Activated CD4-positive, alpha-beta T cell treated with anti-CD3 and anti-CD28 coated beads, Interleukin-2, amount 10 ng/mL, durations not matched to agents 24 days and 14 days (primary cell): ENCODE data around the gene KRT16. TPM values are rescaled to one million over a fixed set of nuclear protein-coding genes. Genes with fewer than 3 reads are reported as not detected.
"Not testable (repeated sequence)": the region's sequence is repeated elsewhere in the genome, so short reads cannot be mapped to it uniquely, and the experiment has no call there.

ENCODE experiments used
- DNase-seq: peaks from one replicate; pipeline ENCODE4 v3.0.0; 2022
- H3K27ac Mint-ChIP-seq: one replicate; pipeline ENCODE4 v1.8.0; 2022; ENCODE audit warnings: mild to moderate bottlenecking, mixed read lengths
- H3K27me3 Mint-ChIP-seq: one replicate; pipeline ENCODE4 v1.8.0; 2022; ENCODE audit warnings: mixed read lengths
- H3K36me3 Mint-ChIP-seq: one replicate; pipeline ENCODE4 v1.8.0; 2022; ENCODE audit warnings: low read depth, mild to moderate bottlenecking, mixed read lengths
- H3K4me1 Mint-ChIP-seq: one replicate; pipeline ENCODE4 v1.8.0; 2021; ENCODE audit warnings: mixed read lengths
- H3K4me3 Mint-ChIP-seq: one replicate; pipeline ENCODE4 v1.8.0; 2022; ENCODE audit warnings: mild to moderate bottlenecking, moderate library complexity, mixed read lengths
- H3K9me3 Mint-ChIP-seq: one replicate; pipeline ENCODE4 v1.8.0; 2021; ENCODE audit warnings: mixed read lengths
- intact Hi-C: fragments of 100-400 bp; cut with micrococcal nuclease; formaldehyde crosslinking; loops from one replicate; pipeline ENCODE4 v1.15.1; 2023
- total RNA-seq: library from RNA; stranded (reverse); gene quantifications from 2 replicates; pipeline ENCODE4 v1.2.3, GENCODE V29; 2022

KRT16 gene
- total RNA-seq, 1 donor from 2014 or later, result not detected

- intact Hi-C loops, result no loop called here
- no peak overlapping the region for H3K4me3 Mint-ChIP-seq
- no peak overlapping the region for H3K27ac Mint-ChIP-seq
- H3K9me3 Mint-ChIP-seq, result no peaks in the 10 kb centered on the region
- H3K27me3 Mint-ChIP-seq, result no peaks in the 10 kb centered on the region
- no peaks in the 10 kb centered on the region for H3K36me3 Mint-ChIP-seq
- no peak for DNase-seq
- H3K4me1 Mint-ChIP-seq, result no peaks in the 10 kb centered on the region
These were observed 24.1 kb upstream of the KRT16 start for GRCh38 chr17:41636652-41637051.

GRCh38 chr17:41635121-41636097 is 22.8 kb upstream of the KRT16 start:
- Mint-ChIP-seq H3K36me3 (no peaks in the 10 kb centered on the region), H3K9me3 (no peaks in the 10 kb centered on the region), H3K4me1 (no peaks in the 10 kb centered on the region), H3K27ac (no peak overlapping the region), H3K27me3 (no peaks in the 10 kb centered on the region), H3K4me3 (no peak overlapping the region)
- intact Hi-C loops, result no loop called here
- DNase-seq, result no peak

GRCh38 chr17:41634639-41635038 is 22.1 kb upstream of the KRT16 start:
- H3K9me3 Mint-ChIP-seq, result no peaks in the 10 kb centered on the region
- no peaks in the 10 kb centered on the region for H3K27me3 Mint-ChIP-seq
- H3K27ac Mint-ChIP-seq, result no peak overlapping the region
- H3K4me1 Mint-ChIP-seq, result no peaks in the 10 kb centered on the region
- no peaks in the 10 kb centered on the region for H3K36me3 Mint-ChIP-seq
- no peak for DNase-seq
- intact Hi-C loops, result no loop called here
- H3K4me3 Mint-ChIP-seq, result no peak overlapping the region

GRCh38 chr17:41633556-41634199 is 21.1 kb upstream of the KRT16 start:
- Mint-ChIP-seq H3K9me3 (no peaks in the 10 kb centered on the region), H3K27ac (no peak overlapping the region), H3K4me3 (no peak overlapping the region), H3K27me3 (no peaks in the 10 kb centered on the region), H3K36me3 (no peaks in the 10 kb centered on the region), H3K4me1 (no peaks in the 10 kb centered on the region)
- DNase-seq, result no peak
- intact Hi-C loops, result no loop called here

- Mint-ChIP-seq H3K27me3 (no peaks in the 10 kb centered on the region), H3K9me3 (no peaks in the 10 kb centered on the region), H3K27ac (no peak overlapping the region), H3K36me3 (no peaks in the 10 kb centered on the region), H3K4me3 (no peak overlapping the region), H3K4me1 (no peaks in the 10 kb centered on the region)
- no peak for DNase-seq
- intact Hi-C loops, result no loop called here
These were observed 20.0 kb upstream of the KRT16 start for GRCh38 chr17:41632482-41633105.

GRCh38 chr17:41631898-41632285 is 19.3 kb upstream of the KRT16 start:
- H3K4me3 Mint-ChIP-seq, result no peak overlapping the region
- DNase-seq, result no peak
- no peak overlapping the region for H3K27ac Mint-ChIP-seq
- no peaks in the 10 kb centered on the region for H3K4me1 Mint-ChIP-seq
- H3K36me3 Mint-ChIP-seq, result no peaks in the 10 kb centered on the region
- H3K27me3 Mint-ChIP-seq, result no peaks in the 10 kb centered on the region
- intact Hi-C loops, result no loop called here
- no peaks in the 10 kb centered on the region for H3K9me3 Mint-ChIP-seq

GRCh38 chr17:41631025-41631897 is 18.7 kb upstream of the KRT16 start:
- no peaks in the 10 kb centered on the region for H3K4me1 Mint-ChIP-seq
- DNase-seq, result no peak
- H3K27me3 Mint-ChIP-seq, result no peaks in the 10 kb centered on the region
- intact Hi-C loops, result no loop called here
- H3K9me3 Mint-ChIP-seq, result no peaks in the 10 kb centered on the region
- H3K36me3 Mint-ChIP-seq, result no peaks in the 10 kb centered on the region
- H3K4me3 Mint-ChIP-seq, result no peak overlapping the region
- no peak overlapping the region for H3K27ac Mint-ChIP-seq

GRCh38 chr17:41629826-41630670 is 17.5 kb upstream of the KRT16 start:
- no peak overlapping the region for H3K27ac Mint-ChIP-seq
- H3K36me3 Mint-ChIP-seq, result no peaks in the 10 kb centered on the region
- H3K27me3 Mint-ChIP-seq, result no peaks in the 10 kb centered on the region
- no peaks in the 10 kb centered on the region for H3K9me3 Mint-ChIP-seq
- intact Hi-C loops, result no loop called here
- no peaks in the 10 kb centered on the region for H3K4me1 Mint-ChIP-seq
- H3K4me3 Mint-ChIP-seq, result no peak overlapping the region
- no peak for DNase-seq

GRCh38 chr17:41629316-41629715 is 16.7 kb upstream of the KRT16 start:
- no peaks in the 10 kb centered on the region for H3K27me3 Mint-ChIP-seq
- H3K27ac Mint-ChIP-seq, result no peak overlapping the region
- H3K4me1 Mint-ChIP-seq, result no peaks in the 10 kb centered on the region
- no peak overlapping the region for H3K4me3 Mint-ChIP-seq
- intact Hi-C loops, result no loop called here
- no peaks in the 10 kb centered on the region for H3K36me3 Mint-ChIP-seq
- no peaks in the 10 kb centered on the region for H3K9me3 Mint-ChIP-seq
- no peak for DNase-seq

- DNase-seq, H3K9me3 Mint-ChIP-seq, H3K27me3 Mint-ChIP-seq, intact Hi-C loops, H3K4me1 Mint-ChIP-seq, H3K4me3 Mint-ChIP-seq, H3K27ac Mint-ChIP-seq, H3K36me3 Mint-ChIP-seq: not testable (repeated sequence)
These were observed 16.2 kb upstream of the KRT16 start for GRCh38 chr17:41628621-41629255.

- H3K27me3 Mint-ChIP-seq, intact Hi-C loops, H3K9me3 Mint-ChIP-seq, H3K4me3 Mint-ChIP-seq, DNase-seq, H3K36me3 Mint-ChIP-seq, H3K4me1 Mint-ChIP-seq, H3K27ac Mint-ChIP-seq: not testable (repeated sequence)
These were observed 15.5 kb upstream of the KRT16 start for GRCh38 chr17:41628073-41628370.

GRCh38 chr17:41627316-41628072 is 14.9 kb upstream of the KRT16 start:
- Mint-ChIP-seq H3K27ac (no peak overlapping the region), H3K4me3 (no peak overlapping the region), H3K36me3 (no peaks in the 10 kb centered on the region), H3K4me1 (no peaks in the 10 kb centered on the region), H3K27me3 (no peaks in the 10 kb centered on the region), H3K9me3 (no peaks in the 10 kb centered on the region)
- intact Hi-C loops, result no loop called here
- DNase-seq, result no peak
